IgD-negative memory B cell (primary cell): Measurements from ENCODE around the gene SULT1C4. TPM values are rescaled to one million over a fixed set of nuclear protein-coding genes. Genes with fewer than 3 reads are reported as not detected.
"Not testable (repeated sequence)": the region's sequence is repeated elsewhere in the genome, so short reads cannot be mapped to it uniquely, and the experiment has no call there.

ENCODE experiments used
- H3K27ac Mint-ChIP-seq, 3 donors: one replicate each; pipeline ENCODE4 v1.8.0; 2020 to 2022; ENCODE audit warnings: mild to moderate bottlenecking in 3 of 3, mixed read lengths in 3 of 3, moderate library complexity in 1 of 3
- H3K27me3 Mint-ChIP-seq: one replicate; pipeline ENCODE4 v1.8.0; 2021; ENCODE audit warnings: mixed read lengths
- H3K36me3 Mint-ChIP-seq: one replicate; pipeline ENCODE4 v1.8.0; 2020; ENCODE audit warnings: mild to moderate bottlenecking, mixed read lengths
- H3K4me1 Mint-ChIP-seq, 3 donors: one replicate each; pipeline ENCODE4 v1.8.0; 2020 to 2022; ENCODE audit warnings: mixed read lengths in 3 of 3, mild to moderate bottlenecking in 1 of 3
- H3K4me3 Mint-ChIP-seq, 4 donors: one replicate each; pipeline ENCODE4 v1.8.0; 2020 to 2022; ENCODE audit warnings: mild to moderate bottlenecking in 4 of 4, mixed read lengths in 4 of 4, moderate library complexity in 3 of 4
- H3K9me3 Mint-ChIP-seq, 3 donors: one replicate each; pipeline ENCODE4 v1.8.0; 2020 to 2021; ENCODE audit warnings: mixed read lengths in 3 of 3, mild to moderate bottlenecking in 1 of 3
- polyA plus RNA-seq: library from polyadenylated mRNA; unstranded; fragments of 300-500 nt; fragmentation: Illumina TruSeq; gene quantifications from one replicate; pipeline ENCODE4 v1.2.3, GENCODE V29; 2021

SULT1C4 gene
- polyA plus RNA-seq, 1 donor from 2014 or later, result not detected

GRCh38 chr2:108413711-108414095 lies 35.9 kb downstream of the SULT1C4 start:
- Mint-ChIP-seq H3K27me3 (peaks cover 6% of the 10 kb centered on the region), H3K4me1 (no peaks in the 10 kb centered on the region), H3K27ac (no peak overlapping the region), H3K36me3 (peaks cover 4% of the 10 kb centered on the region), H3K4me3 (no peak overlapping the region), H3K9me3 (peaks cover 0 to 2% (median 0%) of the 10 kb centered on the region in 3 donors)

GRCh38 chr2:108414256-108414876 lies 36.6 kb downstream of the SULT1C4 start:
- no peak overlapping the region for H3K27ac Mint-ChIP-seq
- H3K27me3 Mint-ChIP-seq, result peaks cover 3% of the 10 kb centered on the region
- no peak overlapping the region for H3K4me3 Mint-ChIP-seq
- H3K4me1 Mint-ChIP-seq, result no peaks in the 10 kb centered on the region
- H3K9me3 Mint-ChIP-seq, result peaks cover 0 to 2% (median 0%) of the 10 kb centered on the region in 3 donors
- H3K36me3 Mint-ChIP-seq, result peaks cover under 1% of the 10 kb centered on the region

- Mint-ChIP-seq H3K4me1 (no peaks in the 10 kb centered on the region), H3K9me3 (peaks cover 0 to 2% (median 0%) of the 10 kb centered on the region in 3 donors), H3K4me3 (no peak overlapping the region), H3K27me3 (peaks cover 3% of the 10 kb centered on the region), H3K36me3 (no peaks in the 10 kb centered on the region), H3K27ac (no peak overlapping the region)
These were observed 37.2 kb downstream of the SULT1C4 start for GRCh38 chr2:108414945-108415344.

GRCh38 chr2:108417254-108417653 lies 39.5 kb downstream of the SULT1C4 start:
- Mint-ChIP-seq H3K27ac (no peak overlapping the region), H3K4me1 (no peaks in the 10 kb centered on the region), H3K27me3 (peaks cover 3% of the 10 kb centered on the region), H3K4me3 (no peak overlapping the region), H3K36me3 (no peaks in the 10 kb centered on the region), H3K9me3 (no peaks in the 10 kb centered on the region)

GRCh38 chr2:108418416-108418815 lies 40.7 kb downstream of the SULT1C4 start:
- H3K27me3 Mint-ChIP-seq, result peaks cover 3% of the 10 kb centered on the region
- H3K4me3 Mint-ChIP-seq, result no peak overlapping the region
- no peaks in the 10 kb centered on the region for H3K36me3 Mint-ChIP-seq
- no peaks in the 10 kb centered on the region for H3K4me1 Mint-ChIP-seq
- no peak overlapping the region for H3K27ac Mint-ChIP-seq
- no peaks in the 10 kb centered on the region for H3K9me3 Mint-ChIP-seq

- H3K4me1 Mint-ChIP-seq, result peaks cover 0 to 1% (median 0%) of the 10 kb centered on the region in 3 donors
- H3K27me3 Mint-ChIP-seq, result peaks cover 4% of the 10 kb centered on the region
- H3K4me3 Mint-ChIP-seq, result no peak overlapping the region
- no peaks in the 10 kb centered on the region for H3K9me3 Mint-ChIP-seq
- peaks cover 2% of the 10 kb centered on the region for H3K36me3 Mint-ChIP-seq
- H3K27ac Mint-ChIP-seq, result no peak overlapping the region
These were observed 45.3 kb downstream of the SULT1C4 start for GRCh38 chr2:108423067-108423466.

- Mint-ChIP-seq H3K27ac (no peak overlapping the region), H3K27me3 (peaks cover 5% of the 10 kb centered on the region), H3K4me1 (peaks cover 0 to 1% (median 0%) of the 10 kb centered on the region in 3 donors), H3K4me3 (no peak overlapping the region), H3K9me3 (no peaks in the 10 kb centered on the region), H3K36me3 (peaks cover 2% of the 10 kb centered on the region)
These were observed 45.9 kb downstream of the SULT1C4 start for GRCh38 chr2:108423502-108424251.

- Mint-ChIP-seq H3K27ac (peak overlapping the region in 1 of 3 donors; percentile 40), H3K4me3 (no peak overlapping the region)
These were observed 50.7 kb downstream of the SULT1C4 start for GRCh38 chr2:108428286-108429009.

GRCh38 chr2:108435578-108435977 lies 57.8 kb downstream of the SULT1C4 start:
- H3K4me1 Mint-ChIP-seq, H3K27me3 Mint-ChIP-seq, H3K27ac Mint-ChIP-seq, H3K9me3 Mint-ChIP-seq, H3K36me3 Mint-ChIP-seq, H3K4me3 Mint-ChIP-seq: not testable (repeated sequence)

More at GRCh38 chr2:108428286-108429009, 50.7 kb downstream of the SULT1C4 start:
- H3K27me3 Mint-ChIP-seq, result peaks cover 6% of the 10 kb centered on the region
- peaks cover 0 to 2% (median under 1%) of the 10 kb centered on the region in 3 donors for H3K9me3 Mint-ChIP-seq
- peaks cover 0 to 1% (median 0%) of the 10 kb centered on the region in 3 donors for H3K4me1 Mint-ChIP-seq
- peaks cover 3% of the 10 kb centered on the region for H3K36me3 Mint-ChIP-seq

- peaks cover 0 to 1% (median 0%) of the 10 kb centered on the region in 3 donors for H3K4me1 Mint-ChIP-seq
- H3K27ac Mint-ChIP-seq, result no peak overlapping the region
- H3K36me3 Mint-ChIP-seq, result peaks cover 1% of the 10 kb centered on the region
- H3K9me3 Mint-ChIP-seq, result peaks cover 0 to 5% (median 3%) of the 10 kb centered on the region in 3 donors
- no peak overlapping the region for H3K4me3 Mint-ChIP-seq
- no peaks in the 10 kb centered on the region for H3K27me3 Mint-ChIP-seq
These were observed 59.2 kb downstream of the SULT1C4 start for GRCh38 chr2:108436976-108437375.

Other genes with a start within 250 kb of the SULT1C4 start
- not detected for gene SULT1C3, start 138.0 kb upstream of the SULT1C4 start, polyA plus RNA-seq
- not detected for gene SULT1C2, start 89.1 kb upstream of the SULT1C4 start, polyA plus RNA-seq
- gene GCC2, start 71.3 kb downstream of the SULT1C4 start, polyA plus RNA-seq, result 65.6 TPM
- gene LIMS1, start 156.5 kb downstream of the SULT1C4 start, polyA plus RNA-seq, result 42.2 TPM